HG03342 (cell line): ENCODE data around the gene PTPN13.

Experiments
- ATAC-seq: cut with Tn5 transposase; IDR thresholded peaks from one replicate; pipeline ENCODE4 v1.9.1; 2021; ENCODE audit warnings: mild to moderate bottlenecking, moderate library complexity; ENCODE audit not compliant: unreplicated experiment

The PTPN13 gene, protein sequence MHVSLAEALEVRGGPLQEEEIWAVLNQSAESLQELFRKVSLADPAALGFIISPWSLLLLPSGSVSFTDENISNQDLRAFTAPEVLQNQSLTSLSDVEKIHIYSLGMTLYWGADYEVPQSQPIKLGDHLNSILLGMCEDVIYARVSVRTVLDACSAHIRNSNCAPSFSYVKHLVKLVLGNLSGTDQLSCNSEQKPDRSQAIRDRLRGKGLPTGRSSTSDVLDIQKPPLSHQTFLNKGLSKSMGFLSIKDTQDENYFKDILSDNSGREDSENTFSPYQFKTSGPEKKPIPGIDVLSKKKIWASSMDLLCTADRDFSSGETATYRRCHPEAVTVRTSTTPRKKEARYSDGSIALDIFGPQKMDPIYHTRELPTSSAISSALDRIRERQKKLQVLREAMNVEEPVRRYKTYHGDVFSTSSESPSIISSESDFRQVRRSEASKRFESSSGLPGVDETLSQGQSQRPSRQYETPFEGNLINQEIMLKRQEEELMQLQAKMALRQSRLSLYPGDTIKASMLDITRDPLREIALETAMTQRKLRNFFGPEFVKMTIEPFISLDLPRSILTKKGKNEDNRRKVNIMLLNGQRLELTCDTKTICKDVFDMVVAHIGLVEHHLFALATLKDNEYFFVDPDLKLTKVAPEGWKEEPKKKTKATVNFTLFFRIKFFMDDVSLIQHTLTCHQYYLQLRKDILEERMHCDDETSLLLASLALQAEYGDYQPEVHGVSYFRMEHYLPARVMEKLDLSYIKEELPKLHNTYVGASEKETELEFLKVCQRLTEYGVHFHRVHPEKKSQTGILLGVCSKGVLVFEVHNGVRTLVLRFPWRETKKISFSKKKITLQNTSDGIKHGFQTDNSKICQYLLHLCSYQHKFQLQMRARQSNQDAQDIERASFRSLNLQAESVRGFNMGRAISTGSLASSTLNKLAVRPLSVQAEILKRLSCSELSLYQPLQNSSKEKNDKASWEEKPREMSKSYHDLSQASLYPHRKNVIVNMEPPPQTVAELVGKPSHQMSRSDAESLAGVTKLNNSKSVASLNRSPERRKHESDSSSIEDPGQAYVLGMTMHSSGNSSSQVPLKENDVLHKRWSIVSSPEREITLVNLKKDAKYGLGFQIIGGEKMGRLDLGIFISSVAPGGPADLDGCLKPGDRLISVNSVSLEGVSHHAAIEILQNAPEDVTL (N-terminal part only)

DNA sequence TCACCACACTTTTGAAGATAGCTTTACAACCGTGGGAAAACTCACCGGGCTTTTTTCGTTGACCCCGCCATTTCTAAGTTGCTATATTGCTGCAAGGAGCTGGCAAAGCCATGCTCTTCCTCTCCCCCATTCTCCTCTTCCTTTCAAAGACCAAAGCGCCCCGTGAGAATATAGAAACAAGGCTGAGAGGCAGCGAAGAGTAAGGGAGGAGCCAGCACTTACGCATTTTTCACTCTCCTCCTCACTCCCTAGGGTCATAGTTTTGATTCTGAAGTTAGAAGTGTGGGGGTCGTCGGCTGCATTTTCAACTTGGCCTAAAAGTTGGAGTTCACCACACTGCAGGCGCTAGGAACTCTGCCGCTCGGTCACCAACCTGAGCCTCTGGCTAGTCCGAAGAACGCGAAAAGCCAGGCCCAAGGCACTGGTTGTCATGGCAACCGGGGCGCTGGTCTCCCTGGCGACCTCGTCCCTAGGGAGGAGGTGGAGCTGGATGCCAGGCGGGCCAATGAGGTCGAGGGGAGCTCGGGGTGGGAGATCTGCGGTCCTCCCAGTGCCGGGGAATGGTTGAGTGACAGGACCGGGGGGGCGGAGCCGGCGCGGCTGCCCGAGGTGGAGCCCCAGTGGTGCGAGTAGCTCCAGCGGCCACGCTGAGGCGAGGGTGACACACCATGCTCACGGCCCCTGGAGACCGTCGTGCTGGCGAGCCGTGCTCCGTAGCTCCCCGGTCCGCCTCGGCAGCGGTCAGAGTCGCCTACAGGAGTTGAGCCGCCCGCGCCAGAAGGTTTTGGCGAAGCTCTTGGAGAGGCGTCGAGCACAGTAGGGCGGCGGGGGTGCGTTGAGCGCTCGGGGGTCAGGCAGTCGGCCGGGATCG is at the start of gene PTPN13:
TSS of gene PTPN13 (plus strand) at position 628 of the 871 bp plus-strand sequence. CDS start 40,942 bp downstream, outside the sequence.
- peak; percentile 98 for ATAC-seq

DNA sequence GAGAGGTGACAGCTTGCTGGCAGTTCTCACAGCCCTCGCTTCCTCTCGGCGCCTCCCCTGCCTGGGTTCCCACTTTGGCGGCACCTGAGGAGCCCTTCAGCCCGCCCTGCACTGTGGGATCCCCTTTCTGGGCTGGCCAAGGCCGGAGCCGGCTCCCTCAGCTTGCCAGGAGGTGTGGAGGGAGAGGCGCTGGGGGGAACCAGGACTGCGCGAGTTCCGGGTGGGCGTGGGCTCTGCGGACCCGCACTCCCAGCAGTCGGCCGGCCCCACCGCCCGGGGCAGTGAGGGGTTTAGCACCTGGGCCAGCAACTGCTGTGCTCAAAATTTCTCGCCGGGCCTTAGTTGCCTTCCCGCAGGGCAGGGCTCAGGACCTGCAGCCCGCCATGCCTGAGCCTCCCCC is 47.0 kb upstream of the PTPN13 start:
- no peak for ATAC-seq

DNA sequence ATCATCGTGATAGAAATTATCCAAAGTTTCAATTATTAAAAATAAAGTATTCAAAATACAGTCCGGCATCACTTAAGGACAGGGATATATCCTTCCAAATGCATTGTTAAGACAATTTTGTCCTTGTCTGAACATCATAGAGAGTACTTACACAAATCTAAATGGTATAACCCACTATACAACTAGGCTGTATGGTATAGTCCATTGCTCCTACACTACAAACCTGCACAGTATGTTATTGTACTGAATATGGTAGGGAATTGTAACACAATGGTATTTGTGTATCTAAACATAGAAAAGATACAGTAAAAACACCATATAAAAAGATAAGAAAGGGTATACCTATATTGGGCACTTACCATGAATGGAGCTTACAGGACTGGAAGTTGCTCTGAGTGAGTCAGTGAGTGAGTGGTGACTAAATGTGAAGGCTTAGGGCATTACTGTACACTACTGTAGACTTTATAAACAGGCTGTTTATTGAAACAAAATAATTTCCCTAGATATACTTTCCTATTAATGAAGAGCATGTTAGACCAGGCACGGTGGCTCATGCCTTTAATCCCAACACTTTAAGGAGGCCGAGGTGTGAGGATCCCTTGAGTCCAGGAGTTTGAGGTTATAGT is 44.8 kb upstream of the PTPN13 start:
- no peak for ATAC-seq

DNA sequence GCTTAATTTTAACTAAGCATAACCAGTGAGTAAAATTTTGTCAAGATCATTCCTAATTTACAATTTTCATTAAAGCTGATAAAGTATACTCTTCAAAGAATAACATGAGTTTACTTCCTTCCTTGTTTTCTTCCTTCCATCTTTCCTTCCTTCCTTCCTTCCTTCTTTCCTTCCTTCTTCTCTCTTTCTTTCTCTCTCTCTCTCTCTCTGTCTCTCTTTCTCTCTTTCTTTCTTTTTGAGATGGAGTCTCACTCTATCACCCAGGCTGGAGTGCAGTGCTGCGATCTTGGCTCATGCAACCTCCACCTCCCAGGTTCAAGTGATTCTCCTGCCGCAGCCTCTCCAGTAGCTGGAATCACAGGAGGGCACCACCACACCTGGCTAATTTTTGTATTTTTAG is 42.7 kb upstream of the PTPN13 start:
- ATAC-seq, result no peak

DNA sequence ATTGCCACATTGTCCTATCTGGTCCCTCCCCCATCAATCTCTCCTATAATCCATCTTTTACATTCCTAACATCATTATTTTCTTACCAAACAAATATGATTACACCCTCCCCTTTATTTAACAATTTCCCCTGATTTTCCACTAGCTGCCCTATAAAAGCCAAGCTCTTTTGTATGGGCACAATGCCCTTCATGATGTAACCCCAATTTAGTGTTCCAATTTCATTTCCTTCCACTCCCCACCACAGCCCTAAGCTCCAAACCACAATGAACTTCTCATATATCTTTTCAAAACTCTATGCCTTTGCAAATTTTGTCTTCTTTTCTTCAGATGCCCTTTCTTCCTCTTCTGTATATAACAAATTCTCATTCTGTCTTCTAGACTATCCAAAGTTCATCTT is 39.5 kb upstream of the PTPN13 start:
- ATAC-seq, result no peak

DNA sequence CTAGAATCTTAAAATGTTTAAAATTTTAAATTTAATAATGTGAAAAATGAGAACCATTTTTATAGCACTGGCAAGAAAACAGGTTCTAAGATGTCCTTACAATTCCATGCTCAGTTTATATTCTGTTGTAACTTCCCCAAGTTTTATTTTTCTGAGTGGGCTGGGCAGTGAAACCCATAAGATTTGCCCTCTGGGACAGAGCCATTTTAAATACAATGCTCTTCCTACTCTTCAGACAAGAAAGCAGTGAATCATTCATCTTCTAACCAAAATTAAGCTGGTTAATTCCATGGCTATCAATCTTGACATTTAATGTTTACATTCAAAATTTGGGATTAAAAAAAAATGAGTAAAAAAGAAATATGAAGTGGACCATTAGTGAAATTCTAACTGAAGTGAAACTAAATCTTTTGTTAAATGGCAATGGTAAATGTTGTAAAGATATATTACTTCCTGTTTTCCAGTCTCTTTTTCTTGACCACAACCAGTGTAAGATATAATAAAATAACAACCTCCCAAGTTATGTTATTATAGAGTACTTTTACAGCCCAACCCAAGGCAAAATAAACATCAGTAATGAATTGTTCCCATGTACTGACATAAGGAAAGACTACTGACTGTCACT is 37.2 kb upstream of the PTPN13 start:
- ATAC-seq, result peak; percentile 47

DNA sequence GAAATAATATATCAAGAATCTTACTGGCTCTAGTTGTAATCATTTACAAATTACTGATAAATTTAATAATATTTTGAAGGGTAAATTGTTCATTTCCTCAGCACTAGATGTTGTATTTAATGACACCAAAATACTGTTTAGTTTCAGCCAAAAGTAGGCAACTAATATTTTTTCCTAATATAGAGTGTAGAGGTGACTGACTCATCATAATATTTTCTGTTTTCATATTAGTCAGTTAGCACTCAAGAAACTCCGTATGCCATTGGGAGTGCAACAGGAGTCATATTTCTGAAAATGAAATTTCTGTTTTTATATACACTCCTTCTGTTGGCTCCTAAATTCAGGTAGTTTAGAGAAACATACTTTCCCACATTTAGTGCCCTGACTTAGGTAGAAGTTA is 36.6 kb upstream of the PTPN13 start:
- ATAC-seq, result peak; percentile 87

DNA sequence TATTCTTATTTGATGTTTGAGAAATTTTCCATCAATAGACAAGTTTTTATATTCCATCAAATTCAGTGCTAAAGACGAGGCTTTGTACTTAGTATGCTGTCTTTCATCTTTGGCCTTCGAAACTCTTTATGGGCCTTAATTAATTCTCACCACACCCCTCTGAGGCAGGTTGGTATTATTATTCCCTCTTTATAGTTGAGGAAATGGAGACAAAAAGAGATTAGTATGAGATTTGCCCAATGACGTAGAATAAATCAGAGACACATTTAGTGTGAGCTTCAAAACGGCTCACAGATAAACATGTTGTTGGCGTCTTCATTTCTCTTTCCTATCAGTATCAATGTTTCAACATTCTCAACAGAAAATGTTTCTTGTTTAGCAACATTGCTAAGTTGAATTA is 35.9 kb upstream of the PTPN13 start:
- no peak for ATAC-seq

DNA sequence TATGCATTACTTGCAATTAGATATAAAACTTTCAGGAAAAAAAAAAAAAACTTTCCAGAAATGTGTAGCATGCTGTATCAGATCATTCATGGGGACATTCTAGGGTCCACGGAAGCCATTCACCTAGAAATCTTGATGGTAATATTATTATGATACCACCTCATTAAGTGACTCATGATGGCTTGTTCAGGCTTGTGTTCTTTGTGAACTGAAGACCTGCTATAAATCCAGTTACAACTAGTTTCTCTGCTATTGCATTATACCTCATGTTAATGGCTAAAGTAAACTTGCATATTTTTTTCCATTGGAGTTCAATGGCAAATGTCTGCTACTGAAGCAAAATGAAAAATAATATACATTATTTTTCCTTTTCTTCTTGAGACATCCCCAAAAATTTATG is 35.3 kb upstream of the PTPN13 start:
- ATAC-seq, result no peak

DNA sequence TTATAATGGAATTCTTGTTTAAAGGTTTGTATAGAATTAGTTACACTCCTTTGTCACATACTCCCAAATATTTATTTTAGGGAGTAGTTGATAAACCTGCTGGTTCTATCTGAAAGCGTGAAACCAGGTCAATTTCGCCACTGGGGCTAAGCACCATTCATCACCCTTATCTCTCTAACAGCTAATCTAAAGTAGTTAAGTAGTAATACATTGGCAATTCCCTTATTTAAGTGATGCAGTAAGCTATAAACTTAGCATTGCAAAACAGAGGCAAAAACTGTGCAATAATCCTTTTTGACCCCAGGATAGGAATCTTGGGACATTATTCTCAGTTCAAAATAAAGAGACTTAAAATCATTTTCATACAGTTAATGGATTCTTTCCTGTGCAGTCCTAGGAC is 33.7 kb upstream of the PTPN13 start:
- ATAC-seq, result no peak

DNA sequence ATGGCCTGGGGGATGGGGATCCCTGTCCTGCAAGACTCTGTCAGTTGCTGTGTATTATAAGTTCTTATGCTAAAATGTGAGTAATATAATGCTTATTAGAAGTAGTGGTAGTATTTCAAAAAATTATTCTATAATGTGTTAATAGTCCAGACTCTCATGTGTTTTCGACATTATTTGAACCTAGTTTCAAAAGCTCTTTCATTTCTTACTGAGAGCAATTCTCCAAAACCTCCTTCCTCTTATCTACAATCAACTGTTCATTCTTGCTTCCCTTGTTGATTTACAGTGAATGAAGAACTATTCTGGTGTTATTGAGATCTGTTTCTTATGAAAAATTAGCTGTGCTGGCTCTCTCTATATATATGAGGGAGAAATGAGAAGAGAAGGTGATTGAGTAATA is 32.9 kb upstream of the PTPN13 start:
- no peak for ATAC-seq

DNA sequence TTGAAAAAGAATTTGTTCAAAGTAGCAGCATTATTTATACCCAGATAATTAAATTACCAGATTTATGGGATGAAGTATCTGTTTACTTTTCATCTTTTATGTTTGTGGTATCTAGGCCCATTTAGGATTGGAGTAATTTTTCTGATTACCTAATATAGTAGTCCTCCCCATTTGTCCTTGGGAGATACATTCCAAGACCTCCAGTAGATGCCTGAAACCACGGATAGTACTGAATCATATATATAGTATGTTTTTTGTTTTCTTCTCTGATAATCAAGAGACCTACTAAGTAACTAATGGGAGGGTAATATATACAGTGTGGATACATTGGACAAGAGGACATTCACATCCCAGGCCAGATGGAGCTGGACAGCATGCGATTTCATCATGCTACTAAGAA is 30.7 kb upstream of the PTPN13 start:
- no peak for ATAC-seq

DNA sequence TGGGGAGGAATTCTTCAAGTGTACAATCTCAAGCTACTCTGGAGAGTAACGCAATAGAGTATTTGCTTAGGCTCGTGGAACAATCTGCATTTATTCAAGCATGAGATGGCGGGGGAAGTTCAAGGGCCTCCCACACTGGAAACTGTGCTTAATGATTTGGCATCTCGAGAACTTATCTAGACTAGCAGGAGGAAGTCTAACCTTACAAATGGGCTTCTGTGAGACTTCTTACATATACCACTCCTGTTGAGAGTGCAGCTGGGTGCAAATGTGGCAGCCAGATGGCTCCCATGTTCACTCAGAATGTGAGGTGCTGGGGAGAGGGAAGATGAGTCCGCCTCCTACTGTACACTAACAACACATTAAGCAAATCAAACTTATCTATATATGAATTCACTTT is 29.3 kb upstream of the PTPN13 start:
- no peak for ATAC-seq

DNA sequence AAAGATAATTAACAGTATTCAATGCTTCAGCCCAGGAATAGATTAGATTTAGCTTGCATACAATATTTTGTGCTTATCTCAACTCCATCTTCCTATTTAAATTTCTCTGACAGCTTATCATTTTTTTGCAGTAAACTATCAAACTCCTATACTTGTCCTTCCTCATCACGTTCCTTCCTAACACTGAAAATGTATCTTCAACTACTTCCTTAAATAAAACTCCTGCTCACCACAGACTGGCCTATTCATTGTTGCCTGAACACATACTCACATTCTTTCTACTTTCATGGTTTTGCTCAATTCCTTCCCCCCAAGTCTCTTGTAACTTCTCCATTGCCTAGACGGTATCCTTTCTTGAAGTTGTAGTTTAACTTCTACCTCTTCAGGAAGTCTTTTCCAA is 28.5 kb upstream of the PTPN13 start:
- ATAC-seq, result no peak

DNA sequence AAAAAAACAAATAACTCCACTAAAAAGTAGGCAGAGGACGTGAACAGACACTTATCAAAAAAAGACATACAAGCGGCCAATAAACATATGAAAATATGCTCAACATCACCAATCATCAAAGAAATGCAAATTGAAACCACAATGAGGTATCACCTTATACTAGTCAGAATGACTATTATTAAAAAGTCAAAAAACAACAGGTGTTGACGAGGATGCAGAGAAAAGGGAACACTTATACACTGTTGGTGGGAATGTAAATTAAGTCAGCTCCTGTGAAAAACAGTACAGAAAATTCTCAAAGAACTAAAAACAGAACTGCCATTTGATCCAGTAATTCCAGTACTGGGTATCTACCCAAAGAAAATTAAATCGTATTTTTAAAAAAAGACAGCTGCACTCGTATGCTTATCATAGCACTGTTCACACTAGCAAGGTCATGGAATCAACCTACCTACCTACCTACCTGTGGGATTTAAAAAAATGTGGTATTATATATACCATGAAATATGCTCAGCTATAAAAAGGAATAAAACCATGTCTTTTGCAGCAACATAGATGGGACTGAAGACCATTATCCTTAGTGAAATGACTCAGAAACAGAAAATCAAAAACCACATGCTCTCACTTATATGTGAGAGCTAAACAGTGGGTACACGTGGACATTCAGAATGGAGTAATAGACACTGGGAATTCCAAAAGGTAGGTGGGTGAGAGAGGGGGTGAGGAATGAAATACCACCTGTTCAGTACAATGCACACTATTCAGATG is 24.8 kb upstream of the PTPN13 start:
- ATAC-seq, result peak; percentile 81

DNA sequence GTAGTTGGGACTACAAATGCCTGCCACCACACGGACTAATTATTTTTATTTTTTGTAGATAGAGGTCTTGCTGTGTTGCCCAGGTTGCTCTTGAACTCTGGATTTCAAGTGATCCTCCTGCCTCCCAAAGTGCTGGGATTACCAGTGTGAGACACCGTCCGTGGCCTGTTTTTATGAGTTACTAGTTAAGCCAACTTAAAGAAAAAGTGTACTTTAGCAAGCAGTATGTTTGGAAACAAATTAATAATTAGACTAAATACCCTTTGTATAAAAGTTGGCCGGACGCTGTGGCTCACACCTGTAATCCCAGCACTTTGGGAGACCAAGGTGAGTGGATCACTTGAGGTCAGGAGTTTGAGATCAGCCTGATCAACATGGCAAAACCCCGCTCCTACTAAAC is 14.2 kb upstream of the PTPN13 start:
- no peak for ATAC-seq

DNA sequence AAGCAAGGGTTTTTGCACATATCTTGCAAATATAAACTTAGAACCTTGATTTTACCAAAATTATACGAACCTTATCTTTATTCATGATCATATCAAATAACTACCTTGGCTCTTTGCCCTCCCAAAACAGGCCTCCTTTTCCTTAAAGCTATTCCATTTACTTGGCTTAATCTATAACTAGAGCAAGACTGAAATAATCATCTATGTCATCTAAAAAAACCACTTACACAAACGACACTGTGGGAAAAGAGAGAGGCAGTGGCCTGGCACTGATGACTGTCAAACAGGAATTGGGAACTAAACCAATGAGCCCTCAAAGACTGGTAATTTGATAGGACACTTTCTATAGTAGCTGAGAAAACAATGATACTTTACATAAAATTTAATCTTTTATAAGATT is 11.7 kb upstream of the PTPN13 start:
- no peak for ATAC-seq

DNA sequence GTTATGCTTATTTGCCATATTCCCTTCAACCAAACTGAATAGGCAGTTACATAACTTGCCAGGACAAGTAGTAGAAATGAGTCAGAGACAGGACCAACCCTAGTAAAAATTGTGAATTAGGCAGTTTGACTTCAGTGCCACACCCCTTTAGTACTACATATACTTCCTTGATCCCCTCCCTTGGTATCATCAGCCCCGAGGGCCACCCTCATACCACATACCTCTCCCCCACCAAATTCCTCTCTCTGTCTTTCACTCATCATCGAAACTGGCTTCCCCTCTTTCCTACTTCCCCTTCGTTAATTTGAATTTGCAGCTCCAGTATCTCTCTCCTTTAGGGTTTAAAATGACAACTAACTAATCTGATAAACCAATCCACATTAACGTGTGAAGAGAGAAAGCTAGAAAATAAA is 7.9 kb upstream of the PTPN13 start:
- ATAC-seq, result no peak
